ENCODE results near the gene PIP4K2A. TPM values are rescaled to one million over a fixed set of nuclear protein-coding genes. Genes with fewer than 3 reads are reported as not detected.

The PIP4K2A gene
- total and polyA plus RNA-seq, 2 of the 13 experiments (the other 11 are each of a cell fraction or from before 2014, with no cell fraction given), result 9.1 to 22.6 TPM

GRCh38 chr10:22752272-22752889 is 38.0 kb upstream of the PIP4K2A start:
- Histone ChIP-seq H3K9me3 (ENCODE audit: low read length) (no peaks in the 10 kb centered on the region), H3K27ac (ENCODE audit: extremely low read length, insufficient read depth, low read length) (no peak overlapping the region), H3K4me3 (replicated peaks in 1 of 3; ENCODE audit: insufficient read depth in 1 of 3, low read depth in 2 of 3, low read length in 3 of 3) (no peak overlapping the region), H3K27me3 (ENCODE audit: control insufficient read depth in 1 of 2, insufficient read depth in 2 of 2, low read length in 2 of 2) (no peaks in the 10 kb centered on the region; a peak in 1 of 5 replicates), H2AFZ (ENCODE audit: low read length) (no peak overlapping the region), H3K36me3 (replicated peaks in 1 of 2; ENCODE audit: control insufficient read depth in 1 of 2, insufficient read depth in 2 of 2, low read length in 2 of 2) (no peaks in the 10 kb centered on the region), H3K4me2 (ENCODE audit: low read depth, low read length) (no peak overlapping the region), H4K20me1 (ENCODE audit: insufficient read depth, low read length) (no peaks in the 10 kb centered on the region), H3K4me1 (ENCODE audit: insufficient read depth, low read length) (no peaks in the 10 kb centered on the region), H3K9ac (ENCODE audit: insufficient read depth, low read depth, low read length) (no peak overlapping the region), H3K79me2 (ENCODE audit: insufficient read depth, low read length) (no peaks in the 10 kb centered on the region)
- in situ Hi-C loops (cut with HindIII; ENCODE audit: extremely low pct_ligation_motif_present, low pct_unique_long_range_greater_than_20kb) (no loop called here), intact Hi-C loops (cut with micrococcal nuclease; ENCODE audit: unreplicated experiment) (no loop called here)
- DNase-seq (ENCODE audit: low spot score) (no peak), ATAC-seq (no peak), FAIRE-seq (no peak)
- 46% methylated on average over 2 of the region's 2 CpGs for WGBS (ENCODE audit: low lambda C conversion rate)
- TF ChIP-seq GATA4 (IDR thresholded peaks at IDR 0.05; ENCODE audit: borderline replicate concordance, low read depth), result no peak
- TF ChIP-seq CERS6 (CRISPR knock-in tag; IDR thresholded peaks at IDR 0.05), result no peak
- no peak for TF ChIP-seq ZNF235 (CRISPR knock-in tag; IDR thresholded peaks at IDR 0.05; ENCODE audit: borderline replicate concordance)
- no peak for TF ChIP-seq TCF7 (IDR thresholded peaks at IDR 0.05; ENCODE audit: low read depth)
- TF ChIP-seq HNF4A (CRISPR knock-in tag; IDR thresholded peaks at IDR 0.05), result no peak
- no peak for TF ChIP-seq BRCA1 (CRISPR knock-in tag; IDR thresholded peaks at IDR 0.05)
- no peak for TF ChIP-seq NFE2 (CRISPR knock-in tag; IDR thresholded peaks at IDR 0.05)
- no peak for TF ChIP-seq RERE (CRISPR knock-in tag; IDR thresholded peaks at IDR 0.05; ENCODE audit: low read depth)
- TF ChIP-seq ETS1 (CRISPR knock-in tag; IDR thresholded peaks at IDR 0.05), result no peak
- no peak for TF ChIP-seq PAXIP1 (CRISPR knock-in tag; conservative IDR thresholded peaks at IDR 0.05)
- no peak for TF ChIP-seq ZMYM4 (CRISPR knock-in tag; IDR thresholded peaks at IDR 0.05)
- ChIA-PET CTCF (ENCODE audit: low intra/inter-chr PET ratio, low total read pairs) (no interaction called here), POLR2A (no interaction called here)
- BruUV-seq (replicated peaks), result no TSS peak
